ENCODE data around the gene CSF2. TPM values are rescaled to one million over a fixed set of nuclear protein-coding genes. Genes with fewer than 3 reads are reported as not detected.

The CSF2 gene
- total RNA-seq, 1 experiment from 2014 or later: 0.80 TPM

DNA sequence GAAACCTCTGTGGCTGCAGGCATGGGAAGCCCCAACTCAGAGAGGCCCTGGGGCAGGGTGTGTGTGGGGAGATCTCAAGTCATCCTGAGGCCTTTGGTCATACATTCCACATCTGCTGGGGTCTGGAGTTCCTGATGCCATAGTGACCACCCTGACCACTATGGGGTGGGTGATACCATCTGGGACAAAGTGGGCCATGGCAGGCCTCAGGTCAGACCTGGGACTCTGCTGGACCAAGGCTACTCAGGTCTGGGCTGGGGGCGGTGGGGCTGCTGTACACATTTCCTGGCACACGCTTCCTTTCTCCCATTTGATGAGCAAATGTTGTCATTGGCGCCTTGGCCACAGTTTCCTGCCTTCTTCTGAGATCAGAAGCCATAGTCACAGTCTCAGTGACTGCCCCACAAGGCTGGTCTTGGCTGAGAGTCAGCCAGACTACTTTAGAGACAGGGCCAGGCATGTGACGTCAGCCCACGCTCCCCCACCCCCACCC is 47.0 kb upstream of the CSF2 start:
- Mint-ChIP-seq H3K36me3 (ENCODE audit: insufficient read depth, unreplicated experiment) (no peaks in the 10 kb centered on the region), H3K4me3 (ENCODE audit: low read depth, unreplicated experiment) (no peak overlapping the region), H3K27ac (ENCODE audit: unreplicated experiment) (no peak overlapping the region), H3K27me3 (ENCODE audit: unreplicated experiment) (peaks cover 41% of the 10 kb centered on the region), H3K4me1 (ENCODE audit: low read depth, unreplicated experiment) (no peaks in the 10 kb centered on the region), H3K9me3 (ENCODE audit: low read depth, unreplicated experiment) (no peaks in the 10 kb centered on the region)
- no TSS peak for BruUV-seq (replicated peaks)
- TF ChIP-seq, protein P1, sequence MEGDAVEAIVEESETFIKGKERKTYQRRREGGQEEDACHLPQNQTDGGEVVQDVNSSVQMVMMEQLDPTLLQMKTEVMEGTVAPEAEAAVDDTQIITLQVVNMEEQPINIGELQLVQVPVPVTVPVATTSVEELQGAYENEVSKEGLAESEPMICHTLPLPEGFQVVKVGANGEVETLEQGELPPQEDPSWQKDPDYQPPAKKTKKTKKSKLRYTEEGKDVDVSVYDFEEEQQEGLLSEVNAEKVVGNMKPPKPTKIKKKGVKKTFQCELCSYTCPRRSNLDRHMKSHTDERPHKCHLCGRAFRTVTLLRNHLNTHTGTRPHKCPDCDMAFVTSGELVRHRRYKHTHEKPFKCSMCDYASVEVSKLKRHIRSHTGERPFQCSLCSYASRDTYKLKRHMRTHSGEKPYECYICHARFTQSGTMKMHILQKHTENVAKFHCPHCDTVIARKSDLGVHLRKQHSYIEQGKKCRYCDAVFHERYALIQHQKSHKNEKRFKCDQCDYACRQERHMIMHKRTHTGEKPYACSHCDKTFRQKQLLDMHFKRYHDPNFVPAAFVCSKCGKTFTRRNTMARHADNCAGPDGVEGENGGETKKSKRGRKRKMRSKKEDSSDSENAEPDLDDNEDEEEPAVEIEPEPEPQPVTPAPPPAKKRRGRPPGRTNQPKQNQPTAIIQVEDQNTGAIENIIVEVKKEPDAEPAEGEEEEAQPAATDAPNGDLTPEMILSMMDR (IDR thresholded peaks at IDR 0.05; ENCODE audit: unreplicated experiment): no peak
- intact Hi-C loops (cut with micrococcal nuclease; ENCODE audit: unreplicated experiment): no loop called here
- DNase-seq: no peak
- CTCF ChIA-PET: no interaction called here

DNA sequence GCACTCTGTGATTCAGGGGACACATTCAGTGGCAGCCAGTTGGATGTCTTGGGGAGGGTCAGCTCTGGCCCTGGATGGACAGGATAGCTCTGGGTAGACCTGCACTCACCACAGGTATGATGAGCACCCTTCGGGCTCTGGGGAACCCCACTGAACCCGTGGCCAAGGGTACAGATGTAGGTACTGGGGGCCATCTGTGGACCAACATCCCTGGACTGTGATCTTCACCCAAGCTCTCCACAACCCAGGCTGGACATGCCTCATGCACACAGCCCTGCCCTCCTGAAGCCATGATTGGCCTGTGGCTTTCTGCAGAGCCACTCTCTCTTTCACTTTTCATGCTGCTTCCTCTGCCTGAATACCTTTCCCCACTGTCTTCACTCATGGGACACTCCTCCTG is 46.6 kb upstream of the CSF2 start:
- Mint-ChIP-seq H3K9me3 (ENCODE audit: low read depth, unreplicated experiment) (no peaks in the 10 kb centered on the region), H3K4me1 (ENCODE audit: low read depth, unreplicated experiment) (no peaks in the 10 kb centered on the region), H3K36me3 (ENCODE audit: insufficient read depth, unreplicated experiment) (no peaks in the 10 kb centered on the region), H3K27ac (ENCODE audit: unreplicated experiment) (no peak overlapping the region), H3K4me3 (ENCODE audit: low read depth, unreplicated experiment) (no peak overlapping the region), H3K27me3 (ENCODE audit: unreplicated experiment) (peaks cover 43% of the 10 kb centered on the region)
- intact Hi-C loops (cut with micrococcal nuclease; ENCODE audit: unreplicated experiment): no loop called here
- no peak for DNase-seq
- BruUV-seq (replicated peaks): no TSS peak
- TF ChIP-seq, protein P1 (IDR thresholded peaks at IDR 0.05; ENCODE audit: unreplicated experiment): no peak
- CTCF ChIA-PET: no interaction called here

GRCh38 chr5:132029609-132030330 is 43.8 kb upstream of the CSF2 start:
- Mint-ChIP-seq H3K27ac (ENCODE audit: unreplicated experiment) (no peak overlapping the region), H3K9me3 (ENCODE audit: low read depth, unreplicated experiment) (peaks cover 2% of the 10 kb centered on the region), H3K4me1 (ENCODE audit: low read depth, unreplicated experiment) (no peaks in the 10 kb centered on the region), H3K4me3 (ENCODE audit: low read depth, unreplicated experiment) (no peak overlapping the region), H3K36me3 (ENCODE audit: insufficient read depth, unreplicated experiment) (no peaks in the 10 kb centered on the region), H3K27me3 (ENCODE audit: unreplicated experiment) (peaks cover 56% of the 10 kb centered on the region)
- no peak for DNase-seq
- TF ChIP-seq, protein P1 (IDR thresholded peaks at IDR 0.05; ENCODE audit: unreplicated experiment): no peak
- BruUV-seq (replicated peaks): no TSS peak
- intact Hi-C loops (cut with micrococcal nuclease; ENCODE audit: unreplicated experiment): no loop called here
- CTCF ChIA-PET: interaction anchor here (0.6 kb wide), 1 partner anchor 50 kb away, joined by 4 read pairs; no protein-coding TSS in a partner anchor

DNA sequence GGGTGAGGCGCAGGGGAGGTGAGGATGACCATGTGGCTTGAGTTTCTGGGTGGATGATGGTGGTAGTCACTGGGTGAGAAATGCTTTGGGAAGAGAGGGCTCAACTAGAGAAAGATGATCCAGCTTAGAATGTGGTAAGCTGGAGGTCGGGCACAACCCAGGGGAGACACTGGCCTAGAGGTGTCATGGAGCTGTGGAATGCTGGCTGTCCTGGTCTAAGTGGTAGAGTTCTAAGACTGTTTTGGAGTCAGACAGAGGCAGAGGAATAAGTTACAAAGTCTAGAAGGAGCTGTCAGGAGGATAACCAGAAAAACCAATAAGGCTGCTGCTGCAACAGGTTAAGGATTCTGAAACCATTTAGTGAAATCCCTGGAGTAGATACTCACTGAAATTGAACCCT is 43.0 kb upstream of the CSF2 start:
- BruUV-seq (replicated peaks): no TSS peak
- TF ChIP-seq, protein P1 (IDR thresholded peaks at IDR 0.05; ENCODE audit: unreplicated experiment): no peak
- Mint-ChIP-seq H3K4me3 (ENCODE audit: low read depth, unreplicated experiment) (no peak overlapping the region), H3K27me3 (ENCODE audit: unreplicated experiment) (peaks cover 56% of the 10 kb centered on the region), H3K9me3 (ENCODE audit: low read depth, unreplicated experiment) (peaks cover 2% of the 10 kb centered on the region), H3K4me1 (ENCODE audit: low read depth, unreplicated experiment) (no peaks in the 10 kb centered on the region), H3K27ac (ENCODE audit: unreplicated experiment) (no peak overlapping the region), H3K36me3 (ENCODE audit: insufficient read depth, unreplicated experiment) (no peaks in the 10 kb centered on the region)
- intact Hi-C loops (cut with micrococcal nuclease; ENCODE audit: unreplicated experiment): no loop called here
- CTCF ChIA-PET: no interaction called here
- DNase-seq: no peak
